H9 (cell line): ENCODE measurements around the gene ANKRD34B. TPM values are rescaled to one million over a fixed set of nuclear protein-coding genes. Genes with fewer than 3 reads are reported as not detected.

ENCODE experiments used
- DNase-seq: peaks from one replicate; pipeline ENCODE4 v3.0.0-alpha.2; 2017
- H2AFZ ChIP-seq: one replicate; pipeline ENCODE4 v1.6.1; 2013; ENCODE audit warnings: mild to moderate bottlenecking, low read length, control low read depth, moderate library complexity
- H2AK5ac ChIP-seq: 2 replicates; pipeline ENCODE4 v1.6.1; 2013; ENCODE audit warnings: low read length, control low read depth, mixed read lengths; ENCODE audit not compliant: insufficient read length
- H2BK120ac ChIP-seq: one replicate; pipeline ENCODE4 v1.6.1; 2013; ENCODE audit warnings: low read depth, mild to moderate bottlenecking, low read length, control low read depth, inconsistent platforms; ENCODE audit not compliant: poor library complexity, severe bottlenecking
- H2BK12ac ChIP-seq: 2 replicates; pipeline ENCODE4 v1.6.1; 2013; ENCODE audit warnings: low read length, control low read depth, mixed read lengths, low read depth; ENCODE audit not compliant: insufficient read length
- H2BK15ac ChIP-seq: 2 replicates; pipeline ENCODE4 v1.6.1; 2013; ENCODE audit warnings: low read depth, low read length, control low read depth
- H2BK20ac ChIP-seq: one replicate; pipeline ENCODE4 v1.6.1; 2013; ENCODE audit warnings: low read depth, mild to moderate bottlenecking, low read length, control low read depth, inconsistent platforms; ENCODE audit not compliant: poor library complexity, severe bottlenecking
- H2BK5ac ChIP-seq: 2 replicates; pipeline ENCODE4 v1.6.1; 2013; ENCODE audit warnings: low read length, control low read depth, mixed read lengths; ENCODE audit not compliant: insufficient read length
- H3K14ac ChIP-seq: 2 replicates; pipeline ENCODE4 v1.6.1; 2013; ENCODE audit warnings: low read length, control low read depth; ENCODE audit not compliant: insufficient read depth
- H3K18ac ChIP-seq: 2 replicates; pipeline ENCODE4 v1.6.1; 2013; ENCODE audit warnings: low read depth, mild to moderate bottlenecking, mixed read lengths, low read length, control low read depth; ENCODE audit not compliant: insufficient read length
- H3K23ac ChIP-seq: 2 replicates; pipeline ENCODE4 v1.6.1; 2013; ENCODE audit warnings: low read length, control low read depth, mixed read lengths, low read depth; ENCODE audit not compliant: insufficient read length
- H3K23me2 ChIP-seq: 2 replicates; pipeline ENCODE4 v1.6.1; 2013; ENCODE audit warnings: low read depth, mild to moderate bottlenecking, mixed read lengths, low read length, control low read depth; ENCODE audit not compliant: insufficient read length, poor library complexity, severe bottlenecking
- H3K27ac ChIP-seq: 2 replicates; pipeline ENCODE4 v1.5.1; 2013; ENCODE audit warnings: low read length, control low read depth, mixed read lengths, low read depth; ENCODE audit not compliant: insufficient read length
- H3K27me3 ChIP-seq: 2 replicates; pipeline ENCODE4 v1.6.1; 2013; ENCODE audit warnings: low read length, control low read depth, inconsistent platforms; ENCODE audit not compliant: insufficient read depth
- H3K4ac ChIP-seq: 2 replicates; pipeline ENCODE4 v1.6.1; 2013; ENCODE audit warnings: low read depth, mild to moderate bottlenecking, control low read depth, inconsistent platforms, low read length, moderate library complexity
- H3K4me1 ChIP-seq: 2 replicates; pipeline ENCODE4 v1.6.1; 2013; ENCODE audit warnings: low read length, control low read depth, inconsistent platforms; ENCODE audit not compliant: insufficient read depth
- H3K4me2 ChIP-seq: 2 replicates; pipeline ENCODE4 v1.6.1; 2013; ENCODE audit warnings: low read length, control low read depth, mixed read lengths; ENCODE audit not compliant: insufficient read length, insufficient read depth
- H3K56ac ChIP-seq: 2 replicates; pipeline ENCODE4 v1.6.1; 2013; ENCODE audit warnings: low read depth, mild to moderate bottlenecking, mixed read lengths, low read length, control low read depth; ENCODE audit not compliant: insufficient read length
- H3K79me1 ChIP-seq: 2 replicates; pipeline ENCODE4 v1.6.1; 2013; ENCODE audit warnings: low read depth, mild to moderate bottlenecking, moderate library complexity, low read length, control low read depth, inconsistent platforms; ENCODE audit not compliant: insufficient read depth, poor library complexity, severe bottlenecking
- H3K79me2 ChIP-seq: 2 replicates; pipeline ENCODE4 v1.6.1; 2013; ENCODE audit warnings: low read length, control low read depth, inconsistent platforms; ENCODE audit not compliant: insufficient read depth
- H3K9ac ChIP-seq: 2 replicates; pipeline ENCODE4 v1.6.1; 2013; ENCODE audit warnings: low read length, control low read depth, mixed read lengths; ENCODE audit not compliant: insufficient read length; ENCODE audit errors: extremely low read depth
- H3K9me3 ChIP-seq: one replicate; pipeline ENCODE4 v1.6.1; 2013; ENCODE audit warnings: low read depth, low read length, inconsistent platforms; ENCODE audit not compliant: control insufficient read depth
- H3T11ph ChIP-seq: one replicate; pipeline ENCODE4 v1.6.1; 2013; ENCODE audit warnings: mild to moderate bottlenecking, low read length, control low read depth, inconsistent platforms
- H4K20me1 ChIP-seq: one replicate; pipeline ENCODE4 v1.6.1; 2013; ENCODE audit not compliant: control insufficient read depth, insufficient read length, insufficient read depth
- H4K5ac ChIP-seq: 2 replicates; pipeline ENCODE4 v1.6.1; 2013; ENCODE audit warnings: low read depth, mild to moderate bottlenecking, mixed read lengths, low read length, control low read depth; ENCODE audit not compliant: insufficient read length
- H4K8ac ChIP-seq: replicated peaks from 2 replicates; pipeline ENCODE4 v1.6.1; 2013; ENCODE audit warnings: low read length, control low read depth, mixed read lengths, low read depth; ENCODE audit not compliant: insufficient read length
- H4K91ac ChIP-seq: 2 replicates; pipeline ENCODE4 v1.6.1; 2013; ENCODE audit warnings: low read depth, mild to moderate bottlenecking, moderate library complexity, mixed read lengths, low read length, control low read depth; ENCODE audit not compliant: insufficient read length
- H3K27ac Mint-ChIP-seq, 3 experiments: 2 replicates in 2 of 3; 3 replicates in 1 of 3; pipeline ENCODE4 v1.8.0; 2020 to 2021; ENCODE audit warnings: mixed read lengths in 3 of 3, mild to moderate bottlenecking in 1 of 3, moderate library complexity in 1 of 3
- H3K27me3 Mint-ChIP-seq: 2 replicates; pipeline ENCODE4 v1.8.0; 2021; ENCODE audit warnings: low read depth, mild to moderate bottlenecking, moderate library complexity, mixed read lengths
- H3K36me3 Mint-ChIP-seq, 3 experiments: 2 replicates in 2 of 3; 3 replicates in 1 of 3; pipeline ENCODE4 v1.8.0; 2020 to 2021; ENCODE audit warnings: low read depth in 3 of 3, mixed read lengths in 3 of 3; ENCODE audit not compliant: insufficient read depth in 1 of 3
- H3K4me1 Mint-ChIP-seq, 2 experiments: 2 replicates each; pipeline ENCODE4 v1.8.0; 2020; ENCODE audit warnings: mixed read lengths in 2 of 2
- H3K4me3 Mint-ChIP-seq, 2 experiments: 2 replicates in 1 of 2; 3 replicates in 1 of 2; pipeline ENCODE4 v1.8.0; 2020 to 2021; ENCODE audit warnings: mild to moderate bottlenecking in 2 of 2, mixed read lengths in 2 of 2, moderate library complexity in 1 of 2
- H3K9me3 Mint-ChIP-seq, 2 experiments: 2 replicates in 1 of 2; 3 replicates in 1 of 2; pipeline ENCODE4 v1.8.0; 2020; ENCODE audit warnings: mild to moderate bottlenecking in 2 of 2, mixed read lengths in 2 of 2, moderate library complexity in 1 of 2
- WGBS: extraction: QIAGEN DNeasy Blood & Tissue Kit; methylation state at CpG from one replicate; pipeline ENCODE4 v1.1.7; 2013; ENCODE audit warnings: missing lambda C conversion rate, low lambda C conversion rate, mixed read lengths; ENCODE audit not compliant: insufficient read length; ENCODE audit errors: extremely low coverage; 5-methylcytosine and 5-hydroxymethylcytosine counted together
- total RNA-seq: library from RNA; stranded (reverse); gene quantifications from 2 replicates; pipeline ENCODE4 v1.2.1, GENCODE V29; 2021
- TF ChIP-seq, protein P1 (sequence below): fragments of 200-600 bp; sonication (generic); conservative IDR thresholded peaks from 3 replicates; pipeline ENCODE4 v1.8.0; 2021; ENCODE audit warnings: antibody characterized with exemption, mild to moderate bottlenecking

The ANKRD34B gene
- total RNA-seq, 1 experiment from 2014 or later = 0.72 TPM

DNA sequence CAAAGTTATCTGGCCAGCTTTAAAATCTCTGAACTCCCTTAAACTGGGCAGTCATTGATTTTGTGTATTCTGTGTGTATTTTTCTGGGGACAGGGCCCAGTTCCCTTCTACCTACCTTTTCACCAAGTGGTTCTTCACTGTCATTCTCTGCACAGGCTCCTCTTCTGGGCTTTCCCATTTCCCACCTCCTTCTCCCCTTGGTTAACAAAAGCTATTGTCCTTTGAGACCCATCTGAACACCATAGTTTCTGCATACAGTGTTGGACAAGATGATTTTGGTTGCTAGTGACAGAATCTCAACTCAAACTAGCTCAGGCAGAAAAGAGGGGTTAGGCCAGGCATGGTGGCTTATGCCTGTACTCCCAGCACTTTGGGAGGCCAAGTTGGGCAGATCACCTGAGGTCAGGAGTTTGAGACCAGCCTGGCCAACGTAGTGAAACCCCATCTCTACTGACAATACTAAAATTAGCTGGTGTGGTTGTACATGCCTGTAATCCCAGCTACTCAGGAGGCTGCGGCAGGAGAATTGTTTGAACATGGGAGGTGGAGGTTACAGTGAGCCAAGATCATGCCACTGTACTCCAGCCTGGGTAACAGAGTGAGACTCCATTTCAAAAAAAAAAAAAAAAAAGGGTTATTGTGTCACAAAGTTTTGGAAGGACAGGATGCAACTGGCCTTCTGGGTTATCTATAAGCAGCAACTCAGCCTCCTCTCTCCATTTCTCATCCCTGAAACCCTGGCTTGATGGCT is 31.0 kb upstream of the ANKRD34B start:
- no peak overlapping the region for H3K4me3 Mint-ChIP-seq
- H3K4me1 Mint-ChIP-seq = no peaks in the 10 kb centered on the region
- Histone ChIP-seq H2BK20ac (no peak overlapping the region), H3K9me3 (no peaks in the 10 kb centered on the region), H3K23me2 (no peaks in the 10 kb centered on the region), H3T11ph (no peak overlapping the region), H2BK15ac (no peak overlapping the region), H4K5ac (no peak overlapping the region), H4K91ac (no peak overlapping the region), H3K14ac (no peak overlapping the region), H3K9ac (no peak overlapping the region), H3K18ac (no peak overlapping the region), H3K56ac (no peak overlapping the region), H3K4me2 (no peak overlapping the region), H3K4me1 (no peaks in the 10 kb centered on the region), H2AFZ (no peak overlapping the region), H4K8ac (no peak overlapping the region), H3K27ac (no peak overlapping the region), H2BK5ac (no peak overlapping the region), H3K4ac (no peak overlapping the region), H3K79me2 (no peaks in the 10 kb centered on the region), H3K79me1 (no peaks in the 10 kb centered on the region), H2BK12ac (no peak overlapping the region), H3K27me3 (no peaks in the 10 kb centered on the region), H2BK120ac (no peak overlapping the region), H4K20me1 (no peaks in the 10 kb centered on the region), H2AK5ac (no peak overlapping the region), H3K23ac (no peak overlapping the region)
- no peaks in the 10 kb centered on the region for H3K36me3 Mint-ChIP-seq
- WGBS = no CpG with 5 or more reads among the region's 2 CpGs
- H3K9me3 Mint-ChIP-seq = no peaks in the 10 kb centered on the region
- H3K27me3 Mint-ChIP-seq = no peaks in the 10 kb centered on the region; the same call in 1 of the 2 replicates
- TF ChIP-seq, protein P1, sequence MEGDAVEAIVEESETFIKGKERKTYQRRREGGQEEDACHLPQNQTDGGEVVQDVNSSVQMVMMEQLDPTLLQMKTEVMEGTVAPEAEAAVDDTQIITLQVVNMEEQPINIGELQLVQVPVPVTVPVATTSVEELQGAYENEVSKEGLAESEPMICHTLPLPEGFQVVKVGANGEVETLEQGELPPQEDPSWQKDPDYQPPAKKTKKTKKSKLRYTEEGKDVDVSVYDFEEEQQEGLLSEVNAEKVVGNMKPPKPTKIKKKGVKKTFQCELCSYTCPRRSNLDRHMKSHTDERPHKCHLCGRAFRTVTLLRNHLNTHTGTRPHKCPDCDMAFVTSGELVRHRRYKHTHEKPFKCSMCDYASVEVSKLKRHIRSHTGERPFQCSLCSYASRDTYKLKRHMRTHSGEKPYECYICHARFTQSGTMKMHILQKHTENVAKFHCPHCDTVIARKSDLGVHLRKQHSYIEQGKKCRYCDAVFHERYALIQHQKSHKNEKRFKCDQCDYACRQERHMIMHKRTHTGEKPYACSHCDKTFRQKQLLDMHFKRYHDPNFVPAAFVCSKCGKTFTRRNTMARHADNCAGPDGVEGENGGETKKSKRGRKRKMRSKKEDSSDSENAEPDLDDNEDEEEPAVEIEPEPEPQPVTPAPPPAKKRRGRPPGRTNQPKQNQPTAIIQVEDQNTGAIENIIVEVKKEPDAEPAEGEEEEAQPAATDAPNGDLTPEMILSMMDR = no peak
- H3K27ac Mint-ChIP-seq = peak overlapping the region in 1 of 3 experiments; percentile 31; a peak in 1 of 7 replicates
- DNase-seq = no peak
